AG09309 (cell line): Measurements from ENCODE around the gene ENOX2.
A peak's percentile ranks its signal among the peaks of the same experiment; 100 is the strongest.

Experiments used
- DNase-seq: peaks from one replicate; pipeline ENCODE4 v3.0.0-alpha.2; 2010; ENCODE audit warnings: low read depth
- H3K4me3 ChIP-seq: 2 replicates; pipeline ENCODE4 v1.5.1; 2011; ENCODE audit warnings: mild to moderate bottlenecking, low read depth, low read length, moderate library complexity; ENCODE audit not compliant: control insufficient read depth
- TF ChIP-seq, protein P1 (sequence below): IDR thresholded peaks from 2 replicates; pipeline ENCODE4 v1.5.1; 2011; ENCODE audit warnings: mild to moderate bottlenecking, low read depth, low read length, inconsistent platforms; ENCODE audit not compliant: insufficient read depth, control insufficient read depth; ENCODE audit errors: missing control alignments

The ENOX2 gene

DNA sequence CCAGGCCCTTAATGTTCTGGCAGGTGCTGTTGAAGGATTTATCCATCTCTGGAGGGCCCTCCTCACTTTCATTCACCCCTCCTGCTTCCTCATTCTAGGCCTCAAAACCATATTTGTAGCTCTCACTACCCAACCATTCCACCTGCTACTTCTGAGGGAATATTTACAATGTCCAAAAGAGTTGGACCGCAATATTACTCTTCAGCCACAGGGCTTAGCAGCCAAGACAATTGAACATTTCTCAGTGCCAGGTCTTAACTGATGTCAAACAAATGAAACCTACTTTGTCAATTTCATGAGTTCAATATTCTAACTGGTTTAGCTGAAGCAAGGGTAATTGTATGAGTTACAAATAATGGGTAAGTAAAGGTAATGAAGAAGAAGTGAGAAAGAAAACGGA, 113.2 kb downstream of the ENOX2 start:
- TF ChIP-seq, protein P1, sequence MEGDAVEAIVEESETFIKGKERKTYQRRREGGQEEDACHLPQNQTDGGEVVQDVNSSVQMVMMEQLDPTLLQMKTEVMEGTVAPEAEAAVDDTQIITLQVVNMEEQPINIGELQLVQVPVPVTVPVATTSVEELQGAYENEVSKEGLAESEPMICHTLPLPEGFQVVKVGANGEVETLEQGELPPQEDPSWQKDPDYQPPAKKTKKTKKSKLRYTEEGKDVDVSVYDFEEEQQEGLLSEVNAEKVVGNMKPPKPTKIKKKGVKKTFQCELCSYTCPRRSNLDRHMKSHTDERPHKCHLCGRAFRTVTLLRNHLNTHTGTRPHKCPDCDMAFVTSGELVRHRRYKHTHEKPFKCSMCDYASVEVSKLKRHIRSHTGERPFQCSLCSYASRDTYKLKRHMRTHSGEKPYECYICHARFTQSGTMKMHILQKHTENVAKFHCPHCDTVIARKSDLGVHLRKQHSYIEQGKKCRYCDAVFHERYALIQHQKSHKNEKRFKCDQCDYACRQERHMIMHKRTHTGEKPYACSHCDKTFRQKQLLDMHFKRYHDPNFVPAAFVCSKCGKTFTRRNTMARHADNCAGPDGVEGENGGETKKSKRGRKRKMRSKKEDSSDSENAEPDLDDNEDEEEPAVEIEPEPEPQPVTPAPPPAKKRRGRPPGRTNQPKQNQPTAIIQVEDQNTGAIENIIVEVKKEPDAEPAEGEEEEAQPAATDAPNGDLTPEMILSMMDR = no peak
- no peak for DNase-seq
- H3K4me3 ChIP-seq = no peak overlapping the region

DNA sequence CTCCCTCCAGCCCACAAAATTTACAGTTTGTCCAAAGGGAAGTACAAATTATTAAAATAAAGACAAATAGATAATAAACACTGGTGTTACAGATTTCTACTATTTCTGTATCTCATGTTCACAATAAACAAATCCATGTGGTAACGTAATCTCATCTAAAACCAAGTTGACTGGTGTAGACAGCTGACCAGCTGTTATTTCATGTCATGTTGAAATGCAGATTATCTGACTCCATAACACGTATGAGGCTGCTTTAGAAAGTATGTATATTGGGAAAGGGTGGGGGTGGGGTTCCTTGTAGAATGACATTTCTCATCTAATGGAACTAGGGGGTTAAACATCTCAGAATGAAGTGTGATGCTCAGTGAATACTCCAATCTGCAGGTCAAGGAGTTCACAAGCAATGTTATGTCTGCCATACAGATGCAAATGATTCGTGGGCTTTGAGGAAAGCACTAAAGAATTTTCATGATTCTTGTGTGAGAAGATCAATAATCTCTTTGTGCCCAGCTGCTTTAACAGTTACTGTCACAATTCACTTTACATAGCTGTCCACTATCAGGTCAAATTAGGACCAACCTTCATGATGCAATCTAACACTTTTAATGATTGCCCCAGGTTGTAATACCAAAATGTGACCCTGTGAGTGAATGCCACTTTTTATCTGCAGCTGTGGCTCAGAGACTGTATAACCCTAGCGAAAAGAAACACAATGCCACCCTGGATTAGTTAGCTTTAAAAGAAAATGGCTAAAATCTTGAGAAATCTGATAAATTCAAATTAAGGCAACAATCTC, 114.0 kb downstream of the ENOX2 start:
- TF ChIP-seq, protein P1 = no peak
- H3K4me3 ChIP-seq = no peak overlapping the region
- no peak for DNase-seq

DNA sequence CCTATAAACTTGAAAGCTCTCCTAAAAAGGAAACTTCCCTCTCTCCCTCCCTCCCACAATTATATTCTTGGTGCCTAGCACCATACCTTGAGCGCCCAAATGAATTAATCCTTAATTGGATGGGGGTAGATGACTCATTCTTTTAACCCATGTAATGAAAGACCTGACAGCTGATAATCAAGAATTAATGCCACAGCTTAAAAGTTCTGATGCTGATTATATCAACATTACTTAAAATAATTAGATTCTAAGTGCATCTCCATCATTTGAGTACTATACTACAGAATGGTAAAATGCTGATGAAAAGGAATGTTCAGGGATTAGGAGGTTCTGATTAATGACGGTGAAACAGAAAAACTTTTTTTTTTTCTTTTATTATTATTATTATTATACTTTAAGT, 117.0 kb downstream of the ENOX2 start:
- TF ChIP-seq, protein P1 = no peak
- no peak for DNase-seq
- no peak overlapping the region for H3K4me3 ChIP-seq

- H3K4me3 ChIP-seq = no peak overlapping the region
- TF ChIP-seq, protein P1 = no peak
- DNase-seq = no peak
Observed at GRCh38 chrX:130778773-130779172, 124.2 kb downstream of the ENOX2 start.

DNA sequence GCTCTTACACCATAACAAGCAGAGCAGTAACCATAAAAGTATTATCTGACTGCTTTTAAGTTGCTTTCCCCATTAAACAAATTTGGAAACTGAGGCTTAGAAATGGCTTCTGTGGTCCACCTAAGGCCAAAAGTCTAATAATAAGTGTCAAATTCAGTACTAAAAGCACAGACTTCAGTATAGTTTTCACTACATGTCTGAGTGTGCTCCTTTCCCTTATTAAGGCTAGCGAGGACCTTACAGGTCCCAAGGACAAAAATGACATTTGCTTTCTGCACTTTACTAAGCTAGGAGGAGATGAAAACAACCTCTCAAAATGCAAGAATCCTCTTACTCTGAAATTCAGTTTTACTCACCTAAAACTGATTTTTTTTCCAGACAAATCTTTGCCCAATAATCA, 127.2 kb downstream of the ENOX2 start:
- TF ChIP-seq, protein P1 = no peak
- H3K4me3 ChIP-seq = no peak overlapping the region
- DNase-seq = no peak

DNA sequence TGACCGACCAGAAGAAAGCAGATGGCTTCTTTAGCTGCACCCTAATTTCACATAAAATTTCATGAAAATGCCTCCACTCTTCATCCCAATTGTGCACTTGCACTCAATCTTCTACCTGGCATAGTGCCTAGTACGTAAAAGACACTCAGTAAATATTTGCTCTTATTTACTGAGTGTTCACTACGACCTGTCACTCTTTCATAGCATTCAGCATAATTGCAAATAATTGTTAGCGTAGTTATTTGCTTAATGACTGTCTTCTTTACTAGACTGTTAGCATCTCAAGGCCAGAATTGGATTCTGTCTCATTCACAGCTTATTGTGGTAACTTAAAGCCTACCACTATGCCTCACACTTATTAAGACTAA, 130.2 kb downstream of the ENOX2 start:
- TF ChIP-seq, protein P1 = no peak
- H3K4me3 ChIP-seq = no peak overlapping the region
- DNase-seq = no peak

GRCh38 chrX:130772105-130772775, 130.8 kb downstream of the ENOX2 start:
- peak; percentile 32 for DNase-seq
- H3K4me3 ChIP-seq = no peak overlapping the region
- TF ChIP-seq, protein P1 = no peak
